SHP77 (cell line): Measurements from ENCODE around the gene SMARCD2.

ENCODE experiments used
- DNase-seq, 2 experiments: peaks; one replicate each; lab custom pipeline; 2025; lab: John Stamatoyannopoulos, UW

Gene SMARCD2

DNA sequence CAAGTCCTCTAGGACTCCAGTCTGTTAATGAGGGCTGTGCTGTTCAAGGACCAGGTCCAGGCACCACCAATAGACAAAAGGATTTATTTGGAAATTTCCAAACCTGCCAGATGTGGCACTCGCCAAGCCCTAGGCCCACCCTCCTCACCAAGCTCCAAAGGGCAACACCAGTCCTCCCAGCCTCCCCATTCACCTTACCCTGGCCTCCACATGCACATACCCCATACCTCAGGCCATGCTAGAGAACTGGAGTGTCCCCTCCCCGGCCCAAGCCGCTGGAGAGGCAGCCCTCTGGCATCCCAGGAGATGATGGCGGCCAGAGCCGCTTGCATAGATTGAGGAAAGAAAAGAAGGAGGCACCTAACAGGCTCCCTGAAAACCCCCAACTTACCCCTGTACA lies 10.5 kb downstream of the SMARCD2 start:
- DNase-seq = no peak

DNA sequence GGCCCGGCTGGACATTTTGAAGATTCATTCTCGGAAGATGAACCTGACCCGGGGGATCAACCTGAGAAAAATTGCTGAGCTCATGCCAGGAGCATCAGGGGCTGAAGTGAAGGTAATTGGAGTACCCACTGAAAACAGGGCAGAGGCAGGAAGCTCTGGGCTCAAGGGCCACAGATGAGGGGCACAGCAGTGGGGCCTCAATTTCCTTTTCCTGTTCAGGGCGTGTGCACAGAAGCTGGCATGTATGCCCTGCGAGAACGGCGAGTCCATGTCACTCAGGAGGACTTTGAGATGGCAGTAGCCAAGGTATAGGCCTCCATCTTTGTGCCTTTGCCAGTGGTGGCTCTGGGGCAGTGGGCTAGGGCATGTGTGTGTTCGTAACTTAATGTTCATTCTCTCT lies 11.0 kb downstream of the SMARCD2 start:
- DNase-seq = no peak

DNA sequence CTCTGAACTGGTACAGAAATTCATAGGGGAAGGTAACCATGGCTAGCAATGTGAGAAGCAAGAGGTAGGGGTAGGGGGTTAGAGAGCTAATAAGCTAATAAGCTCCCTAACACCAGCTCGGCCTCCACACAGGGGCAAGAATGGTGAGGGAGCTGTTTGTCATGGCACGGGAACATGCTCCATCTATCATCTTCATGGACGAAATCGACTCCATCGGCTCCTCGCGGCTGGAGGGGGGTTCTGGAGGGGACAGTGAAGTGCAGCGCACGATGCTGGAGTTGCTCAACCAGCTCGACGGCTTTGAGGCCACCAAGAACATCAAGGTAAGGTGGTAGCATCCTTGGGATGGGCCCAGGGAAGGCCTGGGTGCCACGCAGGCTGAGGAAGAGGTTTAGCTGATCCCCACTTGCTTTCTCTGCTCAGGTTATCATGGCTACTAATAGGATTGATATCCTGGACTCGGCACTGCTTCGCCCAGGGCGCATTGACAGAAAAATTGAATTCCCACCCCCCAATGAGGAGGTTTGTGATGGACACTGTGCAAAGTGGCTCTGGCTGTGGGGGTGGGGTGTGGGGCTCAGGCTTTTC lies 11.5 kb downstream of the SMARCD2 start:
- DNase-seq = no peak

DNA sequence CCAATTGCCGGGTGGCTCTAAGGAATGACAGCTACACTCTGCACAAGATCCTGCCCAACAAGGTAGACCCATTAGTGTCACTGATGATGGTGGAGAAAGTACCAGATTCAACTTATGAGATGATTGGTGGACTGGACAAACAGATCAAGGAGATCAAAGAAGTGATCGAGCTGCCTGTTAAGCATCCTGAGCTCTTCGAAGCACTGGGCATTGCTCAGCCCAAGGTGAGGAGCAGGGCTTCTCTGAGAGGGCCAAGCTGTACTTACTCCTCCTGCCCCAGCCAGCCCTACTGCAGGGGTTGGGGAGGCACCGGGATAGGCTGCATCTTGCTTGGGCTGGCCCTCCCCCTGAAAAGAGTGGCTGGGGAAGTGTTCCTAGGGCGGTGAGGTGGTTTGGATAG lies 12.2 kb downstream of the SMARCD2 start:
- DNase-seq = no peak

DNA sequence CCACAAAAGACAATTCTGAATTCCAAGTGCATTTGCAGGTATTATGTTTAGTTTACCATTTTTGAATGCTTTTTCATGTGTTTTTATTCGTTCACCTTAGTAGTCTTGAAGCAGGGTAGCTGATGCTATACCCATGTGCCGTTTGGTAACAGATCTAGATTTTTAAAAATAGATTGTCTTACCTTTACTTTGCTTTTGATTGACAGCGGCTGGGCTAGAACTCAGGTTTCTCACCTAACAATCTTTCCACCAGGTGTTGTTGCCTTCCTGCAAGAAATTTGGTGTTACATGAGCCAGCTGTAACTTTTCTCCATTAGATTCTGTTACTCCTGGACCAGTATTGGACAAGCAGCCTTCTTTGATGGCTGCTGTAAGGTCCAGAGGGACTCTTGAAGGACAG lies 13.5 kb downstream of the SMARCD2 start:
- DNase-seq = no peak

DNA sequence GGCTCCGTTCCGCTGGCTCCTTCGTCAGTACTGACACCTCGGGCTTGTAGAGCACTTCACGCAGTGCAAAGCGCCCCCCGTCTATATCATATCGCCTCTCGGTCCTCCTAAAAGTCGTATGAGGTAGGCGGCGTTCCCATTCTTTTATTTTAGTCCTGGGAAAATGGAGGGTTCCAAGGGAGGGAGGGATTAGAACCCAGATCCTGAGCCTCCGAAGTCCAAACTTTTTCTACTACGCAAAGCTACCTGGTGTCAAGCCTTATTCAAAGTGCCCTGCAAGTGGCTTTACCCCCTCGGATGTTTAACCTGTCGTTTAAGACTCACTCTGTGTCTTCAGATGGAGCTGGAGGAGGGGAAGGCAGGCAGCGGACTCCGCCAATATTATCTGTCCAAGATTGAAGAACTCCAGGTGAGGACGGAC lies 14.7 kb downstream of the SMARCD2 start:
- DNase-seq = no peak

DNA sequence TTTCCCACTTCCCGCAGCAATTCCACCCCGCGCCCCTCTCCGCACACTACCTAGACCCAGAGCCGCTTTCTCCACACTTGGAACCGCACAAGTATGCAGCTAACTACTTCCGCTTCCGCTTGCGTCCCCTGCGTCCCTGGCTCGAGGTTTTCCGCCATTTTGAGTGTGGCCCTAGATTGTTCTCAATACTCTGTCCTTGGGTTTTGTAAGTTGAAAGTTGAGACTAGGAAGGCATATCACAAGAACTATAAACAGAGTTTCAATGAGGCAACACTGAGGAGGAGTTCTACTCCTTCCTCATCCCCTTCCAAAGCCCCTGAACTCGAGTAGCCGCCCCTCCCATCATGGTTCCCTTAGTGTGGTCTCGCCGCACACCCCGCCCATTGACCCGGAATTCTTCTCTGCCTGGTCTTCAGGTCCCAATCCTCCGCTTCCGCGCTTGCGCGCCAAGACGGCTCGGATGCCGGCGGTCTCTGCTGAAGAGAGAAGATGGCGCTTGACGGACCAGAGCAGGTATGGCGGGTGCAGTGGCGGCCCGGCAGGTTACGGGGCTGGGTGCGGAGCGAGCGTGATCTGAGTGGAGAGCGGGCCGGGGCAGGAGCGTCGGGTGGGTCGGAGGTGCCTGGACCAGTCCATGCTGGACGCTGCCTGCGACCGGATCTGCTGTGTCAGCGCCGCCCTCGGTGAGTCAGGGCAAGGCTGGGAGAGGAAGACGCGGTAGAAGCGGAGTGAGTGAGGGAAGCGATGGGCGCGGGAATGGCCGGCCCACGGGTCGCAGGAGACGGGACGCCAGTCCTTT lies 15.3 kb downstream of the SMARCD2 start, which contains the start of the genes FTSJ3 and PSMC5:
Gene FTSJ3 (minus strand): TSS at position 662 of the 799 bp plus-strand sequence. CDS start 761 bp downstream, outside the sequence.
Gene PSMC5 (plus strand): TSS at position 430 of the 799 bp plus-strand sequence. CDS start 60 bp downstream, at position 490.
- peak; percentile 89 to 94 for DNase-seq

DNA sequence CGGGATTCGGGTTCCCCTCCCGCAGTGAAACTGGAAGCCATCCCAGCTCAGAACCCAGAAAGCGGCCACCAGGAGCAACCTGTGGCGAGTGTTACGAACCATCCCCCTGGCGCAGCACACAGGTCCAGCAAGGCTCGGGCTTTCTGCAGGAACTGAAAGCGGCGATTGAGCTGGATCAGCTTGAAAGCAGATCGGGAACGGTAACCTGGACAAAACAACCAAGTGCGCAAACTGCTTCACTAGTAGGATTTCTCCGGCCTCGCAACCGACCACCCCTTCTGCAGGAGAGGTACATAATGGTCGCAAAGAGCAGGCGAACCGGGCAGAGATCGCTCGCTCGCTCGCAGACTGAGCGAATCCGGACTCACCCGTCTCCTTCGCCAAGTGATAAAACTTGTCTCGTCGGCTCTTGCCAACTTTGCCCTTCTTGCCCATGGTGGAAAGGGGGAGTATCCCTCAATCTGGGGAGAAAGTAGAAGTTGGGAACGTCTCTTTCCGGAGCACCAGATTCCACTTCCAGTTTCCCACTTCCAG lies 15.9 kb downstream of the SMARCD2 start:
- DNase-seq = no peak

DNA sequence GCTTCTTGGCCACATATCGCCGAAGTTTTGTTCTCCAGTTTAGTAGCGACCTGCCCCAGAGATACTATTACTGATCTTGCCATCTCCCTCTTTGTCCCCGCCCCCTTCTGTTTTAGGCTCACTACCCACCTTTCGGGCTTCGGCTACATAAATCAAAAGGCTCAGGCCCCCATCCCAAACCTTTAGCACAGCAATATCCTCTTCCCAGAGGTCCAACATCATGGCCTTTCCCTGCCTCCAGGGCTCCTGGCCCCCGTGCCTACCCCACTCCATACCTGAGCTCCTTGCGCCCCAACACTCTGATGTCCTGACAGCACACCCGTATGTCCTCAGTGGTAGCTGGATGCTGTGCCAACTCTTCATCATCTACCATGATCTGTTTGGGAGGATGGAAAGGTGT lies 18.1 kb downstream of the SMARCD2 start:
- DNase-seq = no peak

DNA sequence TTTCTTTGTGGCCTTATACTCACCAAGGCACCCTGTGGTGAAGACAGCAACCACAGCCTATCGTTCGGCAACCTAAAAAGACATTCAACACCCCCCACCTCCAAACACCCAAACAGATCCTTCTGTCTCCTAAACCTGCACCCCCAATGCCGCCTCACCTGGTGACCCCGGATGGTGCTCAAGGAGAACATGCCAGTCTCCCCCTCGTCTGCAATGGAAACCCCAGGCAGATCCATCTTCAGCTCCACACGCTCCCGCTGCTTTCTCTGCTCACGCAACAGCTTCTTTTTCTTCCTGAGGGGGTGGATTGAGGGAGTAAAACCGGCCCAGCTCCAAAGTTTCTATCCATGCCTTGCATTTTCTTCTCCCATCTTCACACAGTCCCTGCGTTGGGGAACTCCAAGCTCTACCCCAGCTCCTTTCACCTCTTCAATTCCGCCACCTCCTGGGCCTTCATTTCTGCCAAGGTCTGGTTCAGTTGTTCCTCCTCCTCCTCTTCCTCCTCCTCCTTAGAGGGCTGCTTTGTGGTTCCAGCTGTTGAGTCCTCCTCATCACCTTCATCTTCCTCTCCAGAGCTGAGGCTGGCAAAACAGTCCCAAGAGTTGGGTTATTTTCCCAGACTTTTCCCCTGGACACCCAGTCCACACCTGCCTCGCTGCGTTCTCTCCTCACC lies 18.7 kb downstream of the SMARCD2 start:
- DNase-seq = no peak

DNA sequence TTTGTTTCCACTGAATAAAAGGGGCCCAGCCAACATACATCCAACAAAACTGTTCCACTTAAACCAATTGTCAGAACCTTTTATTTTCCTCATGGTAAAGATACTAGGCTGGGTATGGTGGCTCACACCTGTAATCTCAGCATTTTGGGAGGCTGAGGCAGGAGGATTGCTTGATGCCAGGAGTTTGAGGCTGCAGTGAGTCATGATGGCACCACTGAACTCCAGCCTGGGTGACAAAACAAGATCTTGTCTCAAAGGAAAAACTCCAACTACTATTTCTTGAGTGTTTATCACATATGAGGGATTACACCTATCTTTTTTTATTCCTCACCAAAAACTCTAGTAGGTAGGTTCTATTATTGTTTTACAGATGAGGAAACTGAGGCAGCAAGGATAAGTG lies 19.9 kb downstream of the SMARCD2 start:
- DNase-seq = no peak

DNA sequence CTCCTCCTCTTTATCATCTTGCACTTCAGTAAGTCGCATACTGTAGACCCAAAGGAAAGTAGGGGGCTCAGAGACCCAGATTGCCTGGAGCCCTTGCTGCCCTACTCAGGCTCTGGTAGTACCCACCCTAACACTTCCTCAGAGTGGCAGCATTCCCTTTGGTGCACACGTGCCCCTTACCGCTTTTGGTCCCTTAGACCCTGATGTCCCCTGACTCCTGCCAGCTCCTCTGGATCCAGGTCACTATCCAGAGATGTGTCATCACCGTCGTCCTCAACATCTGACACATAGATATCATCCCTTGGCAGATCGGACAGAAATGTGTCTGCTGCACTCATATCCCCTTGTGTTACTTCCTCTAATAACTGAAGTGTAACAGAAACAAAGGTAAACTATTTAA lies 20.7 kb downstream of the SMARCD2 start:
- no peak for DNase-seq

DNA sequence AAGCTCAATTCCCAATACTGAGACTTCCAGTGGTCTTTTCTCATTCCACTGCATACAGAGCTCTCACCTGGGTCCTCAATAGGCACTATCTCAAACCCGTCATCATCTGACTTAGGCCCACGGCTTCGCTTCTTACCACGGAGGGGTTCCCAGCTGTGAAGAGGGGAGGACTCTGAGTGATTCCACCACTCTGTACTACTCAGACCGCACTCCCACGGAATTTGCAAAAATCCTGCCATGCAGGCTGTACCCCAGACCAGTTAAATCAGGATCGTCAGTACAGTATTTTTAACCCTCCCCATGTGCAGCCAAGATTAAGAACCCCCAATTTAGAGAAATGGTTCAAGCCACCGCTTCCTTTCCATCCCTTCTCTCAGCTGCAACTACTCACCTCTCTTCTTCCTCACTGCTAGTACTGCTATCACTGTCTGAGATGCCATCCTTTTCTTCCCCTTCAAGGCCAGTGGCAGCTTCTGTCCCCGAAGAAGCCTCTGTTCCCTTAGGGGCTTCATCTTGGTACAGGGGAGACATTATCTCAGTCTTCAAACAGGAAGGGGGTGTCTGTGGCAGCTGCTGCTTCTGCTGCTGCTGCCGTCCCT lies 21.4 kb downstream of the SMARCD2 start:
- no peak for DNase-seq

DNA sequence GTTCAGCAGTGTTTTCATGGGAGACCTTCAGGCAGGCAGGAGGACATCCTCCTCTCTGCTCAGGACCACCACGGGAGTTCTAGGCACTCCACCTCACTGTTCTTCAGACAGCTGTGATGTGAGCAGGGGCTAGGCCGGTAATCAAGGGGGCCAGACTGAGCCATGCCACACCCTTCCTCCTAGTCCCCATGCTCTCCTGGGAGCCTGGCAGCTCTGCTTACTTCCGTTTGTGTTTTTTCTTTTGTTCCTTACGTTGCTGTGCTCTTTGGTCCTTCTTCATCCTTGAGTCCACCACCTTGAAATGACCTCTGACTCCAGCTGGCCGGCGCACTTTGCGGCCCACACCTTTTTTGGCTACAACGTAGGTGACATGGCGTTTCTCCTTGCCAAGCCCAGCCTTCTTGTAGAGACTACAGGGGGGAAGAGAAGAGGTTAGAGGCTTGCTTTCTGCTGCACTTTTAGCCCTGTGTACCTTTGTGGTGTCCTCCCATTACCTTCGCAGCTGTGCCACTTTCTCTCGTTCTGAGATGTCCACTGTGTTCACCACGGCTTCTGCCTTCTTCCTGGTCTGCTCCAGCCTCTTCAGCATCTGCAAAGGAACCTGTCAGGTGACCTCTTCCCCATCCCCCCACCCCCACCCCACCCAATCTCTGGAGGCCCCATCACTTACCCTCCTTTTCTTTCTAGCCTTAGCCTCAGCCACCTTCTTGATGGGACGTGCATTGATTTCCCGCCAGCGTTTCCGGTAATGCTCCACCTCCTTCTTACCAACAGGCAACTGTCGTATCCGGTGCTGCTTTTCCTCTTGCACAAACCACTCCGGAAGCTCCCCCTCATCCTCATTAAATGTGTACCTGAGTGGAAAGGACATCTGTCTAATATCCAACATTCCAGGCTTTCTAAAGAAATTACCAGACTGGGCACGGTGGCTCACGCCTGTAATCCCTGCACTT lies 22.6 kb downstream of the SMARCD2 start:
- no peak for DNase-seq

DNA sequence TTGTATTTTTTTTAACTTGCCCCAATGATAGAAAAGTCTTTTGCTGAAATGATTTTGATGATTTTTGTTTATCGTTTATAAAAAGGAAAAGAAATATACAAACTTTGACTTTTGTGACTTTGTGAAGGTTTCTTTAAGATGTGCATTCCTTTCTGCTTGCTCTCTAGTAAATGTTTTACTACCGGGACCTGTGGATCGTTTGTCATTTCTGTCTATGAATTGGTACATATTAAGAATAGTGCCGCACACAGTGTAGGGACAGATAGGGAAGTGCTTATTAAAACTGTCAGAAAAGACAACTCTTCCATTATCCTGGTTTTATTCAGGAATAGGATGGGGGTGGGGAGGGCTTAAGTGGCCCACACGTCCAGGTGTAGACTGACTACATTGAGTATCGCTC lies 23.4 kb downstream of the SMARCD2 start:
- no peak for DNase-seq

DNA sequence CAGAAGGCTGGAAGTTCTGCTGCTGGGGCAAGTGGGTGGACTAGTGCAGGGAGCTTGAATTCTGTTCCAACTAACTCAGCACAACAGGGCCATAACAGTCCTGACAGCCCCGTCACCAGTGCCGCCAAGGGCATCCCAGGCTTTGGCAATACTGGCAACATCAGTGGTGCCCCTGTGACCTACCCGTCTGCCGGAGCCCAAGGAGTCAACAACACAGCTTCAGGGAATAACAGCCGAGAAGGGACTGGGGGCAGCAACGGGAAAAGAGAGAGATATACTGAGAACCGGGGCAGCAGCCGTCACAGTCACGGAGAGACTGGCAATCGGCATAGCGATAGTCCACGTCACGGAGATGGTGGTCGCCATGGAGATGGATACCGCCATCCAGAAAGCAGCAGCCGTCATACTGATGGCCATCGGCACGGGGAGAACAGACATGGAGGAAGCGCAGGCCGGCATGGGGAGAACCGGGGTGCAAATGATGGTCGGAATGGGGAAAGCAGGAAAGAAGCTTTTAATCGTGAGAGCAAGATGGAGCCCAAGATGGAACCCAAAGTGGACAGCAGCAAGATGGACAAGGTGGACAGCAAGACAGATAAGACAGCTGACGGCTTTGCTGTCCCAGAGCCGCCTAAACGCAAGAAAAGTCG lies 24.6 kb downstream of the SMARCD2 start:
- no peak for DNase-seq

DNA sequence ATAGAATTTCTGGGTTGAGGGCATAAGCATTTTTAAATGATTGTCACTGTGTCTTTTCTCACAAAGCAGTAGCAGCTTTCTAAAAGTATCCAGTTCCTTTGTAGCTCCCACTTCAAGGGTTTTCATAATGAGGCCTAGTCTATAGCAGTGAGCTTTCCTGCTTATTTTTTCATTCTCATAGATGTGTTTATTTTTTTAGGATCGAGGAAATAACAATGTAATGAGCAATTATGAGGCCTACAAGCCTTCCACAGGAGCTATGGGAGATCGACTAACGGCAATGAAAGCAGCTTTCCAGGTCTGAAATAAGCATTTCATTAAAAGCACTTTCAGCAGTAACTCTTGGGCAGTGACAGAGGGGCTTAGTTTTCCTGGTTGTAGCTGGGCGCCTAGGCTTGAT lies 25.8 kb downstream of the SMARCD2 start:
- DNase-seq = no peak

DNA sequence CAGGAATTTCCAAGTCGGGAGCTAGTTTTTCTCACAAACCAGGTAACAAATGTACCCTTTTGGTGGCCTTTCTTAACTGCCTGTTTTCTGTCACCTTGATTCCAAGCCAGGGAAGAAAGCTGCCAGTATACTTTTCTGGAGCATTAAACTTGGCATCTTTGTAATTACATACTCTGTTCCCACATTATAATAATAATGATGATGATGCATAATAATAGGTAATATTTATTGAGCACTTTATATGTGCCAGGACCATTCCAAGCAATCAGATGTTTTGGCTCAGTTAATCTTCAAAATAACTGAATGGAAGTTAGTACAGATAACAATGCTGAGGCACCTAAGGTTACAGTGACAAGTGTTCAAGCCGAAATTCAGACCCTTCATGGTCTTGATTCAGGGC lies 26.4 kb downstream of the SMARCD2 start:
- no peak for DNase-seq

DNA sequence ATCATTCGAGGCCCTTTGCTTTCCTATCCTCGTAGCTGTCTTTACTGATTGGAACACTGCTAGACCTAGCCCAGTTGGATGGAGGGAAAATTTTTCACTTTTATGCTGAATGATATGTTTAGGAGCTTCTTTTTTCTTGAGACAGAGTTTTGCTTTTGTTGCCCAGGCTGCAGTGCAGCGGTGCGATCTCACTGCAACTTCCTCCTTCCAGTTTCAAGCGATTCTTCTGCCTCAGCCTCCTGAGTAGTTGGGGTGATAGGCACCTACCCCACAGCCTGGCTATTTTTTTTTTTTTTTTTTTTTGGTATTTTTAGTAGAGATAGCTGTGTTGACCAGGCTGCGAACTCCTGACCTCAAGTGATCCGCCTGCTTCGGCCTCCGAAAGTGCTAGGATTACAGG lies 32.5 kb downstream of the SMARCD2 start:
- DNase-seq = no peak

DNA sequence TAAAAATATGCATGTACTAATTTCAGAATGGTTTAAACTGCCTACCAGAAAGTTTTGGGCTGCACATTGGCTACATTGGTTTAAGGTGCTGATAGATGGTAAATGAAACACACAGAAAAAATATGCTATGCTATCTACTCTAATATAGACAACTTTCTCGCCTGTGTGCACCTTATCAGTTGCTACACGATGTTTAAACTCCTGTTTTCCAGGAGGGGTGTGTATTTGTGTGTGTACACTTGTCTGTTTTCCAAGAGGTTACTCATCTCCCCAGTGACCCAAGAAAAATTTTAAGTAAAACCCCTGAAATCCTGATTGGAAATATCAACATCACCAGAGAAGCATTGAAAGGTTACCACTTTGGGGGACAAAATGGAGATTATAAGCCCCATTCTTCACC lies 36.9 kb downstream of the SMARCD2 start:
- DNase-seq = no peak

DNA sequence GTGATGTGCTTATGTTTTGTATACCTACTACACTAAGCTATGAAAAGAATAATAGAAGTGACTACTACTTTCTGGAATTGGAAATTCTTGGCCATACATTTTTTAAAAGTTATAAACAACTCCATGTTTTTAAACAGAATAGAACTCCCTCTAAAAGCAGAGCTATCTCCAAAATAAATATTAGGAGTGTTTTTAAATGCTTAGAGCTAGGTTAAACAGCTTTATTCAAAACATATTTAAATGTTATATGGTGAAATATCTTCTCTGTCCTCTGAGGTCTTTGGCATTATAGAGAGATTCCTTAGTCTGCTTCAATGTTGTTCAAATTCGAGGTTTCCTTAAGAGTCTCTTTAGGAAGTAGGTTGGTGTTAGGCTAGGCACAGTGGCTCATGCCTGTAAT lies 38.2 kb downstream of the SMARCD2 start:
- no peak for DNase-seq
